ENCODE results near the gene SURF6. TPM values are rescaled to one million over a fixed set of nuclear protein-coding genes. Genes with fewer than 3 reads are reported as not detected.

The SURF6 gene
- total RNA-seq, 5 donors from 2014 or later (not counting 1 experiment from before 2014, with no cell fraction given), result 18.5 to 35.0 (median 31.1) TPM

DNA sequence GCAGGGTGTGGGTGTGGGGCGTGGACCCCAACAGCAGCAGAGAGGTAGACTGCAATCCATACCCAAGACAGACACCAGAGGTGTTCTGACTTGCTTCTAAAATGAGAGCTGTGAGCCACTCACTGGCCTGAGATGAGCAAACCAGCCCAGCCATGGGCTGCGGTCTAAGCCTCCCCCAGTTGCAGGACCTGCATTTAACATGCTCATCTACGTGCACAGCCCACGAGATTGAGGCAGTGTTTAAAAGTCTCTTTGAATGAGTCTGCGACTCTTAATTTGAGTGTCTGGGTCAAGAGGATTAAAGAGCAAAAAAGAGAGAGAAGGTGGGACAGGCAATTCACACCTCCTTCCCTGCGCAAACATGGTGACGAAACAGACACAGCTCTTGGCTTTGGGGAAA lies 33.9 kb upstream of the SURF6 start:
- Mint-ChIP-seq H3K27ac (peak overlapping the region; percentile 93 to 95), H3K4me3 (peak overlapping the region; percentile 73 to 92 (median 76)), H3K36me3 (peaks cover 22% of the 10 kb centered on the region), H3K27me3 (no peaks in the 10 kb centered on the region), H3K9me3 (no peaks in the 10 kb centered on the region), H3K4me1 (peaks cover 67 to 89% (median 83%) of the 10 kb centered on the region in 3 donors)
- Histone ChIP-seq H3K4me3 (ENCODE audit: control insufficient read depth in 1 of 2, extremely low read depth in 1 of 2, low read length in 1 of 2) (no peak overlapping the region), H3K36me3 (ENCODE audit: control insufficient read depth in 2 of 2, extremely low read depth in 1 of 2, insufficient read depth in 1 of 2, low read length in 1 of 2) (peaks cover 12 to 55% of the 10 kb centered on the region in 2 donors), H3K4me1 (ENCODE audit: control insufficient read depth in 1 of 2, extremely low read depth in 1 of 2, insufficient read depth in 2 of 2, low read length in 2 of 2) (peaks cover 45 to 87% of the 10 kb centered on the region in 2 experiments), H3K27me3 (replicated peaks in 1 of 2; ENCODE audit: control insufficient read depth in 2 of 2, extremely low read depth in 1 of 2, insufficient read depth in 2 of 2, low read length in 1 of 2) (no peaks in the 10 kb centered on the region), H3K9me3 (no peaks in the 10 kb centered on the region), H3K27ac (ENCODE audit: low read length) (peak overlapping the region; percentile 94)
- no peak for ATAC-seq (replicated peaks in 1 of 4)
- WGBS (ENCODE audit: insufficient coverage), result 70% methylated on average over 4 of the region's 7 CpGs
- DNase-seq, result peak in 1 of 35 experiments; percentile 52
- ChIA-PET POLR2A (interaction anchor here in 1 of 2 donors (0.6 kb wide), 1 partner anchor 18 kb away, joined by 4 read pairs; no protein-coding TSS in a partner anchor), CTCF (interaction anchor here in 1 of 2 donors (0.6 to 2.3 kb wide), 3 partner anchors 11 to 766 kb away, joined by 3 to 11 read pairs (median 5); partner anchors contain the start of gene WDR5)

DNA sequence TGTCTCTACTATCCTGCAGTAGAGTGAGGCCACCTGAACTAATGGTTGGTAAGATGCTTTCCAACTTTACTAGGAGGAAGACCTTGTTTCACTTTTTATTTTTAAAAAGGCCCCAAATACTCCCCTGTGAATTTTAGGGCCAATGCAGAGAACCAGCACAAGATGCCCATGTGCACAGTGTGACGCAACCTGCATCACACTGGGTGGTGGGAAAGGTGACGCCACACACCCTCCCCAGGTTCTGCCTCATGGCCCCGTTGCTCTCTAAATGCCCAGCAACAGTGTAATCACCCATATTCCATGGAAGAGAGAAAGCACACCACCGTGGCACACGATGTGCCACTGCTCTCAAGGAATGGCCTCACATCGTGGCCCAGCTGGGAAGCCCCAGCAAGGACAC lies 33.4 kb upstream of the SURF6 start:
- H3K36me3 Mint-ChIP-seq, result peaks cover 18% of the 10 kb centered on the region
- CTCF ChIA-PET, result interaction anchor here in 1 of 2 donors (2.3 kb wide), 1 partner anchor 19 kb away, joined by 11 read pairs; no protein-coding TSS in a partner anchor
- H3K27me3 ChIP-seq (replicated peaks in 1 of 2; ENCODE audit: control insufficient read depth in 2 of 2, extremely low read depth in 1 of 2, insufficient read depth in 2 of 2, low read length in 1 of 2), result no peaks in the 10 kb centered on the region
- H3K27ac Mint-ChIP-seq, result peak overlapping the region; percentile 93 to 95
- H3K36me3 ChIP-seq (ENCODE audit: control insufficient read depth in 2 of 2, extremely low read depth in 1 of 2, insufficient read depth in 1 of 2, low read length in 1 of 2), result peaks cover 12 to 58% of the 10 kb centered on the region in 2 donors
- H3K9me3 Mint-ChIP-seq, result no peaks in the 10 kb centered on the region
- ATAC-seq (replicated peaks in 1 of 4) (no peak), DNase-seq (no peak)
- H3K4me1 Mint-ChIP-seq, result peaks cover 62 to 84% (median 79%) of the 10 kb centered on the region in 3 donors
- no peaks in the 10 kb centered on the region for H3K9me3 ChIP-seq
- WGBS (ENCODE audit: insufficient coverage), result 58% methylated on average over 5 of the region's 6 CpGs
- peak overlapping the region; percentile 94 for H3K27ac ChIP-seq (ENCODE audit: low read length)
- no peaks in the 10 kb centered on the region for H3K27me3 Mint-ChIP-seq
- H3K4me1 ChIP-seq (ENCODE audit: control insufficient read depth in 1 of 2, extremely low read depth in 1 of 2, insufficient read depth in 2 of 2, low read length in 2 of 2), result peaks cover 40 to 85% of the 10 kb centered on the region in 2 experiments
- H3K4me3 ChIP-seq (ENCODE audit: control insufficient read depth in 1 of 2, extremely low read depth in 1 of 2, low read length in 1 of 2), result no peak overlapping the region
- peak overlapping the region; percentile 73 to 92 (median 76) for H3K4me3 Mint-ChIP-seq
- POLR2A ChIA-PET, result interaction anchor here in 1 of 2 donors (0.6 kb wide), 1 partner anchor 18 kb away, joined by 4 read pairs; no protein-coding TSS in a partner anchor

DNA sequence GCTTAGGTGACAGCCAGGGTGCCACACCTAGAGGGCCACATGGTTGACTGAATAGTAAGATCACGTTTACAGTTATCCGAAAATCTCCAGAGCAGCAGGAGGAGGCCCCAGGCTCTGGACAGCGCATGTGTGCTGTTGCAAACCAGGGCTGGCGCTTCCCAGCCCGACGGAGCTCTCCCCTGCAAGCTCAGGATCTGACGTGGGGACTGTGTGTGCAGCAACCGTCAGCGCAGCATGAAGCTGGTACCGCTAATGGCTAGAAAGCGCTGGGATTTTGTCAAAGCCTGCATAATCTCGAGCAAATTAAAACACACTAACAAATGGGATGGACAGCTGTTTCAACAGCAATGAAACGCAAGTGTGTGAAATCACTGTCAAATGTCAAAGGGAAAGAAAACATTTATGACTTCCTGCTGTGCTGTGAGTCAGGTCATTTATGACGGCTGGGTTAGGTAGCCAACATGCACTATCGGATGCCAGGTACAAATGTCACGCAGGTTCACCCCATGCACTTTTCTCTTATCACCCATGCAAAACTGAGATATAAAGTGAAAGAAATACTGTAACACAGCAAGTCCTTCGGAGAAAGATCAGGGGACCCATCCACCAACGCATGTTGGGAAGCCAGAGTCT lies 32.4 kb upstream of the SURF6 start:
- ChIA-PET POLR2A (no interaction called here), CTCF (no interaction called here)
- Mint-ChIP-seq H3K36me3 (peaks cover 26% of the 10 kb centered on the region), H3K27ac (peak overlapping the region; percentile 93 to 95), H3K27me3 (no peaks in the 10 kb centered on the region), H3K4me3 (peak overlapping the region; percentile 49 to 92 (median 70)), H3K4me1 (peaks cover 60 to 82% (median 72%) of the 10 kb centered on the region in 3 donors), H3K9me3 (no peaks in the 10 kb centered on the region)
- peak overlapping the region; percentile 94 for H3K27ac ChIP-seq (ENCODE audit: low read length)
- no peaks in the 10 kb centered on the region for H3K27me3 ChIP-seq (replicated peaks in 1 of 2; ENCODE audit: control insufficient read depth in 2 of 2, extremely low read depth in 1 of 2, insufficient read depth in 2 of 2, low read length in 1 of 2)
- DNase-seq (no peak), ATAC-seq (replicated peaks in 1 of 4) (no peak)
- WGBS (ENCODE audit: insufficient coverage), result 80% methylated on average over 13 of the region's 18 CpGs
- peaks cover 35 to 74% of the 10 kb centered on the region in 2 experiments for H3K4me1 ChIP-seq (ENCODE audit: control insufficient read depth in 1 of 2, extremely low read depth in 1 of 2, insufficient read depth in 2 of 2, low read length in 2 of 2)
- peaks cover 12 to 63% of the 10 kb centered on the region in 2 donors for H3K36me3 ChIP-seq (ENCODE audit: control insufficient read depth in 2 of 2, extremely low read depth in 1 of 2, insufficient read depth in 1 of 2, low read length in 1 of 2)
- H3K9me3 ChIP-seq, result no peaks in the 10 kb centered on the region
- H3K4me3 ChIP-seq (ENCODE audit: control insufficient read depth in 1 of 2, extremely low read depth in 1 of 2, low read length in 1 of 2), result no peak overlapping the region

DNA sequence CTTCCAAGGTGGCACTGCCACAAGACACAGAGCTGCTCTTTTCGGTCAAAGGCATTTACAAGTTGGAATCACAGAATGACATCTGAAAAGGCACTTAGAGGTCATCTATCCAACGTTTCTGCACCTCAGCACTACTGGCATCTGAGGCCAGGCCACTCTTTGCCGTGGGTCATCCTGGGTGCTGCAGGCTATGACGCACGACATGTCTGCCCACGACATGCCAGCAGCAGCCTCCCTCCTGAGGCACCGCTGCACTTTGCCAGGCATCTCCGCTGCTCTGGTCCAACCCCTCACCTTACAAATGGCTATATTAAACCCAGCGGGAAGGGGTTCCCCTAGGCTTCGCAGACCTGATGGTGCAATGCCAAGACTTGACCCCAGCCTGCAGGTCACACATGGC lies 31.8 kb upstream of the SURF6 start:
- H3K27me3 Mint-ChIP-seq, result no peaks in the 10 kb centered on the region
- 93% methylated on average over 10 of the region's 10 CpGs for WGBS (ENCODE audit: insufficient coverage)
- no peaks in the 10 kb centered on the region for H3K27me3 ChIP-seq (replicated peaks in 1 of 2; ENCODE audit: control insufficient read depth in 2 of 2, extremely low read depth in 1 of 2, insufficient read depth in 2 of 2, low read length in 1 of 2)
- CTCF ChIA-PET, result no interaction called here
- POLR2A ChIA-PET, result no interaction called here
- no peaks in the 10 kb centered on the region for H3K9me3 ChIP-seq
- H3K4me3 ChIP-seq (ENCODE audit: control insufficient read depth in 1 of 2, extremely low read depth in 1 of 2, low read length in 1 of 2), result no peak overlapping the region
- peaks cover 54 to 76% (median 67%) of the 10 kb centered on the region in 3 donors for H3K4me1 Mint-ChIP-seq
- ATAC-seq (replicated peaks in 1 of 4) (no peak), DNase-seq (no peak)
- no peaks in the 10 kb centered on the region for H3K9me3 Mint-ChIP-seq
- no peak overlapping the region for H3K27ac ChIP-seq (ENCODE audit: low read length)
- H3K36me3 ChIP-seq (ENCODE audit: control insufficient read depth in 2 of 2, extremely low read depth in 1 of 2, insufficient read depth in 1 of 2, low read length in 1 of 2), result peaks cover 12 to 68% of the 10 kb centered on the region in 2 donors
- no peak overlapping the region for H3K27ac Mint-ChIP-seq
- H3K4me1 ChIP-seq (ENCODE audit: control insufficient read depth in 1 of 2, extremely low read depth in 1 of 2, insufficient read depth in 2 of 2, low read length in 2 of 2), result peaks cover 35 to 68% of the 10 kb centered on the region in 2 experiments
- H3K4me3 Mint-ChIP-seq, result no peak overlapping the region
- peaks cover 30% of the 10 kb centered on the region for H3K36me3 Mint-ChIP-seq

DNA sequence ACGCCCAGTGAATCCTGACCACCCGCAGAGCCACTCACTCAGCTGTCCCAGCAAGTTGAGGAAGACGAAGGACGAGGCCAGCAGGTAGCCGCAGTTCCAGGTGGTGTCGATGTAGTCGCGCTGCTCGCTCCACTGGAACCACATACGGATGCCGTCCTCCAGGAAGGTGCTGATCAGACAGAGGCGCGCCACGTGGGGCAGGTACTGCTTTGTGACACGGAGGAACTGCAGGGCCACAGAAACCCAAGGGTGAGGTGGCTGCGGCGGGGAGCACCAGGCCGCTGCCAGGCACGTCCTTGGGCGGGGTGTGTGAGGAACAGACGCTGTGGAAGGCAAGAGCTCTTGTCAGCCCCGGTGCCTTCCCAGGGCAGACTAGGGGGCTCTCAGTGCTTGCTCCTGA lies 31.2 kb upstream of the SURF6 start:
- ChIA-PET CTCF (no interaction called here), POLR2A (no interaction called here)
- no peaks in the 10 kb centered on the region for H3K27me3 Mint-ChIP-seq
- H3K27ac Mint-ChIP-seq, result no peak overlapping the region
- ATAC-seq (replicated peaks in 1 of 4) (no peak), DNase-seq (no peak)
- H3K4me3 Mint-ChIP-seq, result no peak overlapping the region
- no peak overlapping the region for H3K4me3 ChIP-seq (ENCODE audit: control insufficient read depth in 1 of 2, extremely low read depth in 1 of 2, low read length in 1 of 2)
- peaks cover 48 to 70% (median 61%) of the 10 kb centered on the region in 3 donors for H3K4me1 Mint-ChIP-seq
- 93% methylated on average over 16 of the region's 22 CpGs for WGBS (ENCODE audit: insufficient coverage)
- no peaks in the 10 kb centered on the region for H3K27me3 ChIP-seq (replicated peaks in 1 of 2; ENCODE audit: control insufficient read depth in 2 of 2, extremely low read depth in 1 of 2, insufficient read depth in 2 of 2, low read length in 1 of 2)
- H3K9me3 ChIP-seq, result no peaks in the 10 kb centered on the region
- H3K36me3 ChIP-seq (ENCODE audit: control insufficient read depth in 2 of 2, extremely low read depth in 1 of 2, insufficient read depth in 1 of 2, low read length in 1 of 2), result peaks cover 14 to 70% of the 10 kb centered on the region in 2 donors
- peaks cover 29 to 63% of the 10 kb centered on the region in 2 experiments for H3K4me1 ChIP-seq (ENCODE audit: control insufficient read depth in 1 of 2, extremely low read depth in 1 of 2, insufficient read depth in 2 of 2, low read length in 2 of 2)
- no peak overlapping the region for H3K27ac ChIP-seq (ENCODE audit: low read length)
- H3K9me3 Mint-ChIP-seq, result no peaks in the 10 kb centered on the region
- peaks cover 32% of the 10 kb centered on the region for H3K36me3 Mint-ChIP-seq

DNA sequence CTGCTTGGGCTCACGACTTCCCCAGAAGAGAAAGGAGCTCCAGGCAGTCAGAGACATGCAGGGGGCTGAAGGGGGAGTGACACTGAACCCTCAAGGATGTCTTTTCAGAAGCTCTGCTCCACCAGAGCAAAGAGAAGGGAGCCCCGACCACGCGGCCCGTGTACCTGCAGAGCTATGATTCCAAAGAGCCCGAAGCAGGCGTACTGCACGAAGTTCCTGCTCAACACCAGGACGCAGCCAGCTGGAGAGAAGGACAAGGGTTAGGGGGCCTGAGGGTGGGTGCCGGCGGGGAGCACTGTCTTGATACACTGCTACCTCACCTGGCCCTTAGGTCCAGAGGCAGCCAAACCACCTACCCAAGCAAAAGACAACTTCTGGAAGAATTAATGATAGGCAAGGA lies 30.4 kb upstream of the SURF6 start:
- ChIA-PET CTCF (interaction anchor here in 1 of 2 donors (1.6 kb wide), 1 partner anchor 18 kb away, joined by 4 read pairs; the partner anchor contains the start of genes MED22 and RPL7A), POLR2A (interaction anchor here in 1 of 2 donors (0.5 kb wide), 1 partner anchor 275 kb away, joined by 9 read pairs; no protein-coding TSS in a partner anchor)
- H3K9me3 ChIP-seq, result no peaks in the 10 kb centered on the region
- 96% methylated on average over 9 of the region's 11 CpGs for WGBS (ENCODE audit: insufficient coverage)
- Mint-ChIP-seq H3K4me3 (no peak overlapping the region), H3K27me3 (no peaks in the 10 kb centered on the region), H3K4me1 (peaks cover 40 to 63% (median 53%) of the 10 kb centered on the region in 3 donors), H3K9me3 (no peaks in the 10 kb centered on the region), H3K36me3 (peaks cover 40% of the 10 kb centered on the region), H3K27ac (no peak overlapping the region)
- peaks cover 17 to 78% of the 10 kb centered on the region in 2 donors for H3K36me3 ChIP-seq (ENCODE audit: control insufficient read depth in 2 of 2, extremely low read depth in 1 of 2, insufficient read depth in 1 of 2, low read length in 1 of 2)
- no peaks in the 10 kb centered on the region for H3K27me3 ChIP-seq (replicated peaks in 1 of 2; ENCODE audit: control insufficient read depth in 2 of 2, extremely low read depth in 1 of 2, insufficient read depth in 2 of 2, low read length in 1 of 2)
- ATAC-seq (replicated peaks in 1 of 4) (no peak), DNase-seq (no peak)
- peaks cover 21 to 55% of the 10 kb centered on the region in 2 experiments for H3K4me1 ChIP-seq (ENCODE audit: control insufficient read depth in 1 of 2, extremely low read depth in 1 of 2, insufficient read depth in 2 of 2, low read length in 2 of 2)
- H3K4me3 ChIP-seq (ENCODE audit: control insufficient read depth in 1 of 2, extremely low read depth in 1 of 2, low read length in 1 of 2), result no peak overlapping the region
- H3K27ac ChIP-seq (ENCODE audit: low read length), result no peak overlapping the region

Measured in T-cell (primary cell).